HG02981 (cell line): ENCODE data around the gene MYLIP.

Experiments
- ATAC-seq: cut with Tn5 transposase; IDR thresholded peaks from one replicate; pipeline ENCODE4 v1.9.1; 2021; ENCODE audit warnings: mild to moderate bottlenecking, moderate library complexity; ENCODE audit not compliant: unreplicated experiment

Gene MYLIP

DNA sequence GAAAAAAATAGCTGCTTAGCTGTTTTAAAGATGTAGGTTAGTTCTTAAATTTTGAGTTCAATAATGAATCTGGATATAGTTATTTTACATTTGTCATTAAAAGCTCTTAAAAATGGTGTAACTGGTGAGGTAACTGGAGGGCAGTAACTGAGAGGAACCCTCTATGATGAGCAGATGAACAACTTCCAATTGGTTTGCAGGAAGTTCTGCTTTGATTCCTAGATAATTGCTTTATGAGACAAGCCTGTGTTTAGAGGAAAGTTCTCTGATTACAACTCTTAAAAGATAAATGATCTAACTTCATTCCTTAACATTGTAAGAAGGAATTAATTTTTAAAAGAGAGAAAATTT is 8.5 kb downstream of the MYLIP start:
- ATAC-seq, result no peak

DNA sequence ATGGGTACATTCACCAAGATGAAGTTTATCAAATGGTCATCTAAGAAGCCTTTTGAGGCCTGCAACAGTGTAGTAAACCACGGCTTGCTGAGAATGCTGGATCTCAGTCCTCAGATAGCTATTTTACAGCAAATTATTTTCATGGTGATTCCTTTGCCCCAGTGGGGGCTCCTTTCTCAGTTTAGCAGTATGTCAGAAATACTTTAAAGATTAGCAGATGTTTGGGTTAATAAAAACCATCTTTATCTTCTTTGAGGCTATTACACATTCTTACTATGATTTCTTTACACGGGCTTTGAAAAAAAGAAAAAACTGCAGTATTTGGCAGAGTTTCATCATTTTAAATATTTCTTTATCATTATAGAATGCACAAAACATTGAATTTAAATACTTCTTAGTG is 10.7 kb downstream of the MYLIP start:
- no peak for ATAC-seq

DNA sequence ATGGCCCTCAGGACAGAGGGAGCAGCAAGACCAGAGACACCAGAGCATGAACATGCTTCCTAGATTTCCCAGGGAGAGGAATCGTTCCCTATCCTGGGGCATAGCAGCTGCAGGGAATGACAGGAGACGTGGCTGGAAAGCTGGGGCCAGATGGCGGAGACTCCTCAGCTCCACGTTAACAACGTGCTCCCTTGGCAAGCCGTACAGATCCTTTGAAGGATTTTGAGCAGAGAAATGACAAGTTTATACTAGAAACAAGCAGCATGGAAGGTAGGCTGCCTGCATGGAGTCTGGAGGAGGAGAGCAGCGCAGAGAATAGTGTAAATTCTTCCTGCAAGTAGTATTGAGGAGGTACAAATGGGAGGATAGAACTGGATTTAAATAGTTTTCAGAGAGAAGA is 11.7 kb downstream of the MYLIP start:
- ATAC-seq, result no peak

DNA sequence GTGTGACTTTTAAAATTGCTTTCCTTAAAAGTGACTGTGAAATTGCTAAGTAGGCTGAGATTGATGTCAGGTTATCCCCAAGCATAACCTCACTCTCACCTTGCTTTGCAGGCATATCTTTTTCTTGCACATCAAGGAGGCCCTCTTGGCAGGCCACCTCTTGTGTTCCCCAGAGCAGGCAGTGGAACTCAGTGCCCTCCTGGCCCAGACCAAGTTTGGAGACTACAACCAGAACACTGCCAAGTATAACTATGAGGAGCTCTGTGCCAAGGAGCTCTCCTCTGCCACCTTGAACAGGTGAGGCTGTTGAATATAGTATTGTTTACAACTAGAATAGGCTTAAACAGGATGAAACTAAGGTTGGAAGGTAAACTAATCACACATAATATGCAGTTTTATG is 12.6 kb downstream of the MYLIP start:
- ATAC-seq, result no peak

DNA sequence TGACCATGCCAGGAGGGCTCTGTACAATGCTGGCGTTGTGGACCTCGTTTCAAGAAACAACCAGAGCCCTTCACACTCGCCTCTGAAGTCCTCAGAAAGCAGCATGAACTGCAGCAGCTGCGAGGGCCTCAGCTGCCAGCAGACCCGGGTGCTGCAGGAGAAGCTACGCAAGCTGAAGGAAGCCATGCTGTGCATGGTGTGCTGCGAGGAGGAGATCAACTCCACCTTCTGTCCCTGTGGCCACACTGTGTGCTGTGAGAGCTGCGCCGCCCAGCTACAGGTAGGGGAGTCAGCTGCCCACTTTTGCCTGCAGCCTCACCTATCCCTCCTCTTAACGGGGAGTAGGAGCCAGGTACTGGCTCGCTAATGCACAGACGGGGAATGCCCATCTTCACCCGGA is 16.2 kb downstream of the MYLIP start:
- ATAC-seq, result no peak

DNA sequence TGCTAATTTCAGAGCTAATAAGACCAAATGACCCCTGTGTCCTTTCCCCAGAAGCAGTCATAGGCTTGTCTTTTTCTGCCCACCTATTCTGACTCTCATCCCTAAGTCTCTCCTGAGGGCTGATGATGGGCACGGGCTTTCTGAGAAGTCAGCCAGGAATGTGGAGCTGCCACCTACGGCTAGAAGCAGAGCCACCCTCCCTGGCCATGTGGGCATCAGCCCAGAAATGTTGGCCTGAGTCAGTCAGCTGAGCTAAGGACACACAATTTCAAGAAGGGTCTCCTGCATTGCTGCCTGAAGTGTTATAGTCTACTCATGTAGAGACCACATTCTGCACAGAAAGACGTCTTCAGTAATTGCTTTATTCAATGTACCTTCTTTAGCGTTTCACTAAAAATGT is 17.1 kb downstream of the MYLIP start:
- no peak for ATAC-seq

DNA sequence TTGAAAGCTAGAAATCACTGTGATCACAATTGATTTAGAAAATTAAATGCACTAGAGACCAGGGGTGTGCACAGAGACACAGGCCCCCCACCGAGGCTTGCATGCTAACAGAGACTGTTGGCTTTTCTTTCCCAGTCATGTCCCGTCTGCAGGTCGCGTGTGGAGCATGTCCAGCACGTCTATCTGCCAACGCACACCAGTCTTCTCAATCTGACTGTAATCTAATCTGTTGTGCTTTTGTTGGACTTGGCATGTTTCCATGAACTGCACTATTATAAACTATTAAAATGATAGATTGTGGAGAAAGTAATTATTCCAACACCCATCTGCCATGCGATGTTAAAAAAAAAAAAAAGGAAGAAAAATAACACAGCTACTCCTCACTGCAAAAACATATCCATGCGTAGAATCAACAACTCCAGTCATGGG is 17.7 kb downstream of the MYLIP start:
- ATAC-seq, result no peak

DNA sequence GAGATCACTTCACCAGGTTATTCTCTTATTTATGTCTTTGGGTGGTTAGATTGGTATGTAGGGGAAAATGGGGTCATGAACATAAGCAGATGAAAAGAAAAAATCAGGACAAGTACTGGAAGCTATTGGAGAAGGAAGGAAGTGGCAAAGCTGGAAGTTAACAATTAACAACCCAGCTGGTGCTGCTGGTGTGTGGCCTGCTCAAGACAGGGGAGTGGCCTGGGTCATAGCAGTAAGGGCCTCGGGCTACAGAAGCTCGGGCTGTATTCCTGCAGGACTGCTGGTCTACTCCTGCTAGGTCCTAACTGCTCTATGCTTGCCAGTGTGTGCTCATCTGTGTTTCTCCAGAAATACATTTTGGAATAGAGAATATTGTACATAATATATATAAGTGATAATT is 19.6 kb downstream of the MYLIP start:
- ATAC-seq, result no peak

DNA sequence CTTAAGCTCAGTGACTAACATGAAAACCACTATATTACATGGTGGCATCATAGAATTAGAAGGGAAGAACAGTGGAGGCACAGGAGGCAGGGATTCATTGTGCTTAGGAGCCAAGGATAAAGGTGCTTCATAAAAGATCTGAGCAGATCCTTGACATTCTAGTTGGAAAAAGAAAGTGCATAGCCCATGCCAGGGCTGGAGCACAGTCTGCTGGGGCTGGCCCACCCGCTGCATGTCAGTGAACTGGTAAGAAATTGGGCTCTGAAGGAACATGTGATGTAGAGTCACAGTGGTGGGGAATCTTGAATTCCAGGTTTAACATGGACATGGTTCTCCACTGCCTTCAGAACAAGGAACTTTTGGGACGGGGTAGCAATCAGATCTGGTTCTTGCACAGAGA is 20.4 kb downstream of the MYLIP start:
- no peak for ATAC-seq

DNA sequence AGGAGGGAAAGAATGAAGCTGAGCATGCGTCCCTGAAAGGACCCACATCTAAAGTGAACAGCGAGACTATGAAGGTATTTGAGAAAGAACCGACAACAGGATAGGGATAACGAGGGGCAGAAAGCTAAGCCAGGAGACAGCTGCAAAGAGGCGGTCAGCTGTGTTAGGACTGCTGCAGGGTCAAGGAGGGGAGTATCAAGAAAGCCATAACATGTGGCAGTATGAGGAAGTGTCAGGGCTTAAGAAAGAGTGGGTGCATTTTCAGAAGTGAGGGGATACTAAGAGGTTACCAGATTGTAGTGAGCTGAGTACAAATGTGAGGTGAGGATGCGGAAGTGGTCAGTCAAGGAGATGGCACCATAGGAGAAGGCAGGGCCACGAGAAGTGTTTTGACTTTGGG is 21.2 kb downstream of the MYLIP start:
- no peak for ATAC-seq

DNA sequence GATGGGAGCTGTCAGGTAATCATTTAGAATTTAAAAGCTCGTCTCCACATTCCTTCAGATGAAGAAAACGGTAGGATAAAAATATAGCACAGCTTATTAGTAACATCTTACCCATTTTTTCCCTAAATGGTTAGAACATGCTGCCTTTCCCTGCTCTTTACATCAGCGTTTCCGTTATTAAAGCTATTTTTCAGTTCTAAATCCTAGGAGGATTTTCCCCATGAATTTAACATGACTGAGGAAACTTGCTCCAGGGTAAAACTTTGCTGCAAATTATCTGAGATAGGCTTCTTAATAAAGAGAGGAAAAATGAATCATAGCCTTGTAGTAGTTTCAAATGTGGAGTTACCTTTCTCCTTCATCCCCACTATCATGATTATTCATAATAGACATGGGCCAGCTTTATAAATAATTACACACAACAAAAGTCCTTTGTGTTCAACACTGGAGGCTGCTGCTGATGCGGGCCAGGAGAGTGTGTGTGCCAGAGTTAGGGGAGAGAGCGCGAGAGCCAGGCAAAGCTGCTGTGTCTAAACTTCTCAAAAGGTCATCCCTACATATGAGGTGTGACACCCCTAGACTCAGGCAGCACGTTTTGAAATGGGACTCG is 24.4 kb downstream of the MYLIP start:
- no peak for ATAC-seq

DNA sequence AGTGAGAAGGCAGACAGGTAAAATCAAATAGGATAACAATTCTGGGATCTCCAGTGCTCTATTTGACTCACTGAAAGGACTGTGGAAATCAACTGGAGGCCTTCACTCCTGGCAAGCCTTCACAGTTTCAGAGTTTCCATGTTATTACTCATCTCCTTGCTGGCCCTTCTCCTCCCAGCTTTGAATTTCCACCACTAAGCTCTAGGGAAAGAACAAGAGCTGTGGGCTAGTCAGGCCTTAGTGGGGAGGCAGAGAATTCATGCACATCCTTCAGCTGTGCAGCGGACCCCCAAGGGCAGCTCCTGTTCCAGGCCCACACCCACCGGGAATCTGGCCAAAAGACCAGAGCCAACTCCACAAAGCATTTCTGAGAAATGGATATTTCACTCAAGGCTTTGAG is 26.0 kb downstream of the MYLIP start:
- ATAC-seq, result no peak

DNA sequence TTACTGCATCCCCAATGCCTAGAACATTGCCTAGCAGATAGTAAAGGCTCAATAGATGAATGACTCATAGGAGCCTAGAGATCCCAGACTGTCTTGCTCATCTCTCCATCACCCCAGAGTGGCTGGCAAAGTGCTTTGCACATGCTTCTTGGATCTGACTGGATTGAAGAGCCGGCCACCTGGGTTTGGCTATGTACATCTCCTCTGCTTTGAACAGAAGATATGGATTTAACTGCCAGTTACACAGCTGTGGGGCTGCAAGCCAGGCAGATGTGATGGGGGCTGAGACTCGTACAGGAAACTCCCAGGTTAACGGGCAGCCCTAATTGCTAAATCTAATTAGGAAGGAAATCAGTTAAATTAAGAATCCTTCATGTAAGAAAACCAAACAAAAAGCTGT is 28.6 kb downstream of the MYLIP start:
- ATAC-seq, result no peak

DNA sequence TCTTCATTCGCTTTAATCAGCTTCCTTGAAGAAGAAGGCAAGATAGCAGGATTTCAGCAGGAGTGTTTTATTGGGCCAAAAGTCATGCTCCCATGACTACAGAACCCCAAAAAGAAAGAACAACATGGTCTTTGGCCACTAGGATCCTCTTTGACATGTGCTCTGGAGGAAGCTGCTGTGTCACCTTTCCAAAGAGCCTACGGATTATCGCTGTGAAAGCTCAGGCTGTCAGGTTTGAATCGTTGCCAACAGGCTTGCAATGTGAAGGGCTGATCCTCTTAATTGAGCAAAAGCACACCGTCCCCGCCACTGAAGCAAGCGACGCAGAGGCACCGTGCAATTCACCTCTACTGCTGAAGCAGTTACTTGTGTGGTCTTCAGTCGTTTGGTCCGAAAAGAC is 29.0 kb downstream of the MYLIP start:
- no peak for ATAC-seq

DNA sequence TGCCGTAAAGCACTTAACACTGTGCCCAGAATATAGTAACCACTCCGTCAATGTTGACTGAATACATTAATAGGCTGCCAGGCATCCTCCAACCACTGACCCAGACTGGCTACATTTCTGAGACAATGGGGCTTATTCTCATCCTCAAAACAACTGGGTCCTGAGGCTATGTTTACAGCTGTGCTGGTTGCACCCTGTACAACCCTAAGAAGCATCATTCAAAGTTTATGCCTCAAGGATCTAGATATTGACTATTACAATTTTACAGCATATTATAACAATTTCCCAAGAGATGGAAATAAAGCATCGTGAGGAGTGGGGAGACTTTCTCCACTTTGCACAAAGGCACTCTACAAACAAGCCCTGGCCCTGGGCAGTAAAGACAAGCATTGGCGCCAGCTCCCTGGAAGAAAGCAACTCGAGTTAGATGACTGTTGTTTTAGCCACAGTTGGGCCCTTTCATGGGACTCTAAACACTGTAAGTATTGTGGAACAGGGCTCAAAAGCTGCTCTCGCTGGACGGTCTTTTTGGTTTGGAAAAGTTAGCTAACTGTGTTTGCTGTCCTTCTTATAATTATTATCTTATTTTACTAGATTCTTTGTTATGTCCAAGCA is 30.2 kb downstream of the MYLIP start:
- ATAC-seq, result no peak

DNA sequence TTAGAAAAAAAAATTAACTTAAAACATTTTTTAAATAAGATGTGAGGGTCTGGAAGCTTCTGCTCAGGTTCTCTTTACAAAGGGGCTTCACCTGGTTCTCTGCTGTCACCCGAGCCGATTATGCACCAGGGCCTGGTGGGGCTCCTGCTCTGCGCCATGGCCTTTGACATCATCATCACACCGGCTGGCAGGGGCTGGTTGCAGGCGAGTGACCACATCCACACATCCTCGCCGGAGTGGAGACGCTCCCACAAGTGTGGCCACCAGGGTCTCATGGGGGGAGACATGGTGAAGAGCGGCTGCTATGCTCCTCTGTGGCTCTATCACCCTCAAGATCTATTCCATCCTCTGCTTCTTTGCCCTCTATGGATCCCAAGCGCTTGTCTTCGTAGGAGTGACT is 31.9 kb downstream of the MYLIP start:
- ATAC-seq, result no peak

DNA sequence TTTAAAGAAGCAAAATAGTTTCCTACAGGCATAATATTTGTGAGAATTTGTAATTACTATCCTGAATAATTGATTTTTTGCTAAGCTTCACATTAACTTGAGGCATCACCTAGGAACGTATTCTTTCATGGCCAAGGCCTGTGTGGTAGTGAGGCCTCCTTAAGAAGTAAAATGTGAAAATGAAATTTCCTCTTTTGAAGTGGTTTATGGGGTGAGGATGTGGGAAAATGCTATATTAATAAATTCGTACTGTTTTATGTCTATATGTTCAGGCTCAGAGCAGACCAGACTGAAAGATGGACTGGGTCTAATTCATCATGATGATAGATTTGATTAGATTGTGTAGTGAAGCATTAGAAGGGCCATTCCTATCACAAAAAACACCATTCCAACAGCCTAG is 33.1 kb downstream of the MYLIP start:
- no peak for ATAC-seq

DNA sequence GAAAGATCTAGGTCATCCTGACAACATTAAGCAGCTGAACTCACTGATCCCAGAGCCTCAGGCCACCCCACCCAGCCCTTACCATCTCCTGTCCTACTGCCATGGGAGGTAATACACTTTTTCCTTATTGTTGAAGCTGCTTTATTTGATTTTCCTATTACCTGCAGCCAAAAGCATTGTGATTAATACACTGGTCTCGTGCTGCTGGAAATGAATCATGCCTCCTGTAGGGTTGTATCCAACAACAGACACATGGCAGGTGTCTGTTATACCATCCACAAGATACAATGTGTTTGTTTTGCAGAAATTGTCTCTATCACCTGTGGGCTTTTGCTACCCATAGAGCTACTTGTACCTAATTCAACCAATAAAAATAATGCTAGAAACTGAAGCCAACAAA is 34.2 kb downstream of the MYLIP start:
- ATAC-seq, result no peak

DNA sequence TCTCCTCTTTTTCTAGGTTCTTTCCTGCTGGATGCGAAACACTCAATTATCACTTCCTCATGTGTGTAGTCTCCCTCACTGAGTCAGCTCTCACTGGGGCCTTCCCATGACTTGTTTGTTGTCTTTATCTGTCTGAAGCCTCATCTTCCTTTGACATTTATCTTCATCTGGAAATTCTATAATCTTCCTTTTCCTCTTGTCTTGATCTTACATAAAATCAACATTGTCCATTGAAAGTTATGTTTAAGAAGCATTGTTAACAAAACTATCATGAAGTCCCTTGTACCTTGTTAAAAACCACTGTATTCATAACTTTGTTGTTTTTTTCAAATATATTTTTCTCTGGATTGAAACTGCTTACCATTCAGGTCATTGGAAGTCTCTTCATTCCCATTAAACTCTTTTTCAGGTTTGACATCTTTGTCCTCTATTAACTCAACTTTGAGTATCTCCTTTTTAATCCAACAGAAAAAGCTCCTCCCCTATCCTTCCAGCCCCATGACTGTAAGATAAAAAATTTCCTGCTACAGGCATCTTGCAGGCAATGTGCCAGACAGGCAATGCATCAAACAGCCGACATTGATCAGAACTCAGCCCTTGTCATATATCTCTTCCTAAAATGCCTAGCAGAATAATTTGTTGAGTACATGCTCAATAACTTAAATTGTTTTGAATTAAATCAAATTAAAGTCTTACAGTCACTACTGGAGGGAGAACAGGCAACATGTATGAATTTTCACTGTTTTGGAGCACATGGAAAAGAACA is 34.8 kb downstream of the MYLIP start:
- ATAC-seq, result no peak

DNA sequence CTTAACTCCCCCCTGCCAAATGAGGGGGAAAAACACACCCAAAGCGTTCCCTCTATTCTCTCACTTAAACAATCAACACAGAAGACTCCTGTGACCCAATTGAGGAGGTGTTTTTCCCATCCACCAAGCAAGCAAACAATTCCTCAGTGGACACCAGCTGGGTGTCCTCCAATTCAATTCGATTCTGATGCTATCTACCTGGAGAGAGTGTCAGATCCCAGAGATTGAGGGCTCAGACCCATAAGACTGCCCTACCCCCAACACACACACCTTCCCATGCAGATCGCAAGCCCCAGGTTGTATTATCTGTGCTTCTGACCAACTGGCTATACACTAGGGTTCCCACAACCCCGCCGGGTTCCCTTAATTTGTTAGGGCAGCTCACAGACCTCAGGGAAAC is 36.8 kb downstream of the MYLIP start:
- ATAC-seq, result no peak

DNA sequence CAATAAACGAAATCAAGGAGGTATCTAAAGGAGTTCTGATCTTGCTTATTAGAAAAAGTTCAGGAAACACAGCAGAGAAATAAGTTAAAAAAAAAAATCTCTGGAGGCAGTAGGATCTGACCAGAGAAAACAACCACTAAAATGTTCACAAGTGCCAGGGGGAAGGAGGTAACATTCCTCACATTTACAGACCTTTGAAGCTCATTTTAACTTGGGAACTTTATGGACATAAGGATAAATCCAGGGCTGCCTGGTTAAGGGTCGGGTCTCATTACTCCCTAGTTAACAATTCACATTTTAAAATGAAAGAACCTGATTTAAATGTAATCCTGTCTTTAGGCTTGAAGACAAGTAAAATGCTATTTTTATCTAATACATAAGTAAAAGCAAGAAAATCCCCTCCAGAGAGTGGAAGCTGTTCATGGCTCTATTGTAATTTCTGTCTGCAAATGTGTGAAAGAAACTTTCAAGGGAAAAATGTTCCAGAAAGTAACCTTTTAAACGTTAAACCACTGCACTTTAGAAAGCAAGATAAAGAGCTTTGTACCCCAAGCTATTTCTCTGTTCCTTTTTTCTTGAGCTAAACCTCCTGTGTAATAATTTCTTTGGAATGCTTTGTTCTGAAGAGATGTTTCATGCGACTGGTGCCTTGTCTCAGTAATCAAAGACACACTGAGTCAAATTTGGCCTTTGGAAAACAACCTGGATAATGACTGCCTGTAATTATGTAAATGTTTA is 38.2 kb downstream of the MYLIP start:
- no peak for ATAC-seq

DNA sequence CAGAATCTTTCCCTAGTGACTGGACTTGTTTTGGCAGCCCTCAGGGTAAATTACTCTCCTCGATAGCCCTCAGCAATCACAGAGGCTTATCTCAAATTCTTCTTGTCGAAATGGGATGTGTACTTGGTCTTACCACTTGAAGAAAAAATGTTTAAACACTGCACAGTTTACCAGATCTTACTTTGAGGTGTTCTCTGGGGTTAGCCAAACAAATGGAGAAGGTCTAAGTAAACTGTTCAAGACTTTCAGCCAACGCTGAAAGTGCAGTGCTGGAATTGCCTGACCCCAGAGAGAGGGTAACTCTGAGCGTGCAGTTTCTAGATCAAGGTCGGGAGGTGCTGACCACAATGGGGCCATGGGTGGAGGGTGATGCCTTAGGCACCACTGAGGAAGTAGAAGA is 39.2 kb downstream of the MYLIP start:
- no peak for ATAC-seq
